NCI-H524 treated with DMSO at 0.1 percent for 48 hours (cell line): ENCODE results near the gene TES.
"Not testable (repeated sequence)": the region's sequence is repeated elsewhere in the genome, so short reads cannot be mapped to it uniquely, and the experiment has no call there.

ENCODE experiments used
- DNase-seq: peaks from one replicate; lab custom pipeline; 2025; lab: John Stamatoyannopoulos, UW

TES gene

DNA sequence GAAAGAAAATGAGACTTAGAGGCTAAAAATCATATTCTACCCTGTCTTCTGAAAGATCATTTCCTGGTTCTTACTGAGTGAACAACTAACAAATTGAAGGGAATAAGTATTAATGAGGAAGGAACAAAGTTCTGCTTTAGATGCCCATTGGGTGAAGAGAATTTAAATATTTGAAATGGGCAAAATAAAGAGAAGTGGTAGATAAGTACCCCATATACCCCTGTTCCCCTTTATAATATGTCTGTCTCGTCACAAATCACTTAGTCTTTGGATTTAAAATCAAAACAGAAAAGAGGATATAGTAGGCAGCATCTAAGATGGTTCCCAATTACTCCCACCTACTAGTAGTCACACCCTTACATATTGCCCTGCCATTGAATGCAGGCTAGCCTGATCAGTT, 13.2 kb downstream of the TES start:
- DNase-seq = no peak

DNA sequence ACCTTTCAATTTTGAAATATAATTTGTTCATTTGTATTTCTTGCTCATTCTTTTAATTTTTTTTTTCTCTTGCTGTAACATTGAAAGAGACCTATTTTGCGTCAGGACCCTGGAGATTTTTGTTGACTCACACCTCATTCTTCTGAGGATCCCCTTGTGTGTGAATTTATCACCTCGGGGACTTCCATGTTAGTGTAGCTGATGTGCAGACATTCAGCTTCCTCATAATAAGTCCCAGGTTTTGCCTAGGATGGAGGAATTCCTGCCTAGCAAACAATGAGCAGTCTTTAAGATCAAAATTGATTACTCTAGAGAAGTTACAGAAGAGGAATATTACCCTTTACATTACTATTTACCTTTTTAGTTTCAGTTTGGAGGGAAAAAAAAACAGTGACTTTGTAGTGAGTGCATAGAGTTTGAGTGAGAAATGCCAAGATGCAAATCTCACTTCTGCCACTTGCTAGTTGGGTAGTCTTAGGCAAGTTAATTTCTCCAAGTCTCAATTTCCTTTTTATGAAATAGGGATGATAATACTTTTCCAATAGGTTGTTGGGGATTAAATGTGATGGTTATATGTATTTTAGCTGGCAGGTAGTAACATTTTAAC, 14.3 kb downstream of the TES start:
- DNase-seq = no peak

DNA sequence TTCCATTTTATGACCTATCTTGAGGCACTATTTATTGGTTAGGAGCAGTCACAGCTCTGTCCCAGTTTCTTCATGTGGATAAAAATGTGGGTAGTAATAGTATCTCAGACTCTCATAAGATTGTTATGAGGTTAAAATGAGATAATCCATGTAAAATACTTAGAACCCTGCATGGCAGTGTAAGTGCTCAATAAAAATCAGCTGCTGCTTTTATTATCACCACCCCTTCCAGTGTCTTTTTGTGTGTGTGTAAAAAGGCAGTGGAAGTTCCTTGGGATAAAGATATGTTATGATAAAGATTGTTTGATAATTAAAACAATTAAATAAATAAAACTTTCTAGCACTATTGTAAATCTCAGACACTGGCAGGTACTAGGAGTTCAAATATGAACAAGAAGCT, 15.5 kb downstream of the TES start:
- no peak for DNase-seq

DNA sequence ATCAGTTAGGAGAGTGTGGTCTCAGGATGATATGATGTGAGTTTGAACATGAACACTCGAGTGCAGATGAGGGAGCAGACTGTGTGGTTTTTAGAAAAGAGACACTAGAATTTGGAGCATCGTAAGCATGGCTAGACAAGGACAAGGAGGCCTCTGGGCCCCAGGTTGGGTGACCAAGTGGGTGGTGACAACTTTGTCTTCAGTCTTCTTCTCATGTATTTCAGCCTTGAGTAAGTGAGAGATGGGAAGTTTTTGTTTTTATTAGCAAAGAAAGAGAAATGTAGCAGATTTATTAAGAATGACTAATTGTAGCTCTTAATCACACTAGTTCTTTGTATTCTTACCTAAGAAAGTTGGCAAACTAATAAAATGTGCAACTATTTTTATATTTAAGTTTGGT, 16.3 kb downstream of the TES start:
- DNase-seq = no peak

DNA sequence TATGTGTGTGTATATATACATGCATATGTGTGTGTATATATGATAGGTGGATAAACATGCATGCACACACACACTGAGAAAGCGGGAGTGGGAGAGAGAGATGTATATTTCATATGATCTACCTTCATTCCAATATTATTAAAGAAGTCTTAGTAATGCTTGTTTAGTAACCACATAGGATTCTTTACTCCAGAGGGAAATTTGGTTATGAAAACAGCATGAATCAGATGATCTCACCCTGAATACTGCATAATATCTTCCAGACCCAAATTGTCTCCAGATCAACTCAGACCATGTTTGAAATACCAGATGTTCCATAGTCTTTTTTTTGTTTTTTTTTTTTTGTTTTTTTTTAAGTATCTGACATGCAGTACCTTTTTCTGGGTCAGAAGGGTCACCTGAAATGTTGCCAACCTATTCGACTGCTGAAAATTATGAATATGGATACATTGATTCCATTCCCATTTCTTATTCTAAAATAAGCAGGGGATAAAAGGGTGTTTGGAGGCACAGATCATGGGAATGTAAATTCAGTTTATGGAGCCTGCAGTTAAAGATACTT, 17.4 kb downstream of the TES start:
- DNase-seq = no peak

DNA sequence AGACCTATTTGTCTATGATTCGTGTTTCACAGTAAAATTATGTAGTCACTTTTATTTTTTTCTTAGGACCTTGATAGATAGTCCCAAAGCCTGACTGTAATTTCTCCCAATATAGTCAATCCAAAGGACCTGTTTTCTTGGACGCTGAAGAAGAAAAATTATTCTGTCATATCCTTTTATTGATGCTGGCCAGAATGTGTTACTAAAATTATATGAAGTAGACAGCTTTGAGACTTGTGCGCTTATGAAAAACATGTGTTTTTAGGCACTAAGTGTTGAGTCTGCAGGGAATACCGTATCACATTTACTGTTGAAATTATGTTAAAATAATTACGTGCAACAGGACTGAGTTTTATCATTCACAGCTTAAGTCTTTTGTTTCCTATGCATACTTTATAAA, 17.9 kb downstream of the TES start:
- no peak for DNase-seq

DNA sequence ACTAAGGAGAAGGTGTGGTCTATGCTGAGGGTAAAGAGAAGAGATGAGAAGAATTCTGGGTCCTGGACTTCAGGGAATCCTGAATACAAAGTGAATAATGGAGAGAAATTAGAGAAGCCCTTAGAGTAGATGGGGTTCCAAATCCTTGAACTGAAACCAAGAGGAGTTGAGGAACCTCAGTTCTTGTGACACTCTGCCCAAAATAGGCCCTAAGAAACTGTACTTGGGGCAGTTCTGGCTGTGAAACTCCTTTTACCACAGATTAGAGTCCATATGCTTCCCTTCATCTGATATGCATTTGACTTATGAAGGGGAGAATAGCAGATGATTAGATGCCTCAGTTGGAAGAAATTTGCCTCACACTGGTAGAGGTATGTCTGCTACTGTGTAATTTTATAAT, 19.0 kb downstream of the TES start:
- no peak for DNase-seq

DNA sequence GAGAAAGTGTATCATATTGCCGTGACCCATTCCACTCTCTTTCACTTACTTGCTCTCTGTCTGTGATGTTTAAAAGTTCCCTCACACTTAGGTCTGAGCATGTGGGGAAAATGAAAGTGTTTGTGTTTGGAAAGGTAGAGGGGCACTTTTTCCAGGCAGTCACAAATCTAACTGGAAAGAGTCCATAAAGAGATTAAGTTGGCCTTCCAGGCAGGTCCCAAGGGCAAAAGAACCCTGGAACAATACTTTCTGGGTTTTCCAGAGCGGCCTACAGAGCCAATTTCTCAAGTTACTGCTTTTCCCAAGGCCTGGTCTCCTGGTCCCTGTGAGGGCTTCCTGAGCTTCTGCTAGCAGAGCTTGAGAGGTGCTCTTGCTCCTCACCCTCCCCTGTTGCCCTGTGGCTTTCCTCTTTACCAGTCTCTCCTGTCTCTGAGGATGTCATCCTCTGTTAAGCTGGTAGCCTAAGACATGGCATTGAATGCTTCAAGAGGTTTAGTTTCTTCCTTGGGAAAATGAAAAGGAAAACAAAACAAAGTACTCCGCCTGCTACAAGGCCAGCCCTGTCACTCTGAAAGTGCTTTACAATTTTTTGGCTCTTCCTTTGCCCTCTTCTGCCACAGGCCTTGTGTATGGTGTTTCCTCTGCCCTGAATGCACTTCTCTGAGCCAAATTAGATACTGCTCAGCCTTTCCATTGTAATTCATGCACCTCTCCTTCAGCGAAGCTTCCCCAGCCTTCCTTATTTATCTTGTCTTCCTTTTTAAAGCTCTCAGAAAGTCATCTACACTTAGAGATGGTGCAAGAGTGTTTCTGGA, 20.1 kb downstream of the TES start:
- DNase-seq = no peak

DNA sequence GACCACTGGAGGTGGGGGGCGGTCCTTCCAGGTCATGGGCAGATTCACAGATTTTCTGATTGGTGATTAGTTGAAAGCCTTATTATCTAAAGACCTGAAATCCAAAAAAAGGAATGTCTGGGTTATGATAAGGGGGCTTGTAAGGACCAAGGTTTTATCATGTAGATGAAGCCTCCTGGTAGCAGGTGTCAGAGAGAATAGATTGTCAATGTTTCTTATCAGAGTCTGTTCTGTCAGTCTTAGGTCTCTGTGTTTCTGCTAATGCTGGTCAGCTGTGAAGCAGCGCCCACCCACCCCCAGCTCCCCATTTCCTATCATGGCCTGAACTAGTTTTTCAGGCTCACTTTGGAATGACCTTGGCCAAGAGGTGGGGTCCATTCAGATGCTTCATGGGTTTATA, 21.2 kb downstream of the TES start:
- no peak for DNase-seq

DNA sequence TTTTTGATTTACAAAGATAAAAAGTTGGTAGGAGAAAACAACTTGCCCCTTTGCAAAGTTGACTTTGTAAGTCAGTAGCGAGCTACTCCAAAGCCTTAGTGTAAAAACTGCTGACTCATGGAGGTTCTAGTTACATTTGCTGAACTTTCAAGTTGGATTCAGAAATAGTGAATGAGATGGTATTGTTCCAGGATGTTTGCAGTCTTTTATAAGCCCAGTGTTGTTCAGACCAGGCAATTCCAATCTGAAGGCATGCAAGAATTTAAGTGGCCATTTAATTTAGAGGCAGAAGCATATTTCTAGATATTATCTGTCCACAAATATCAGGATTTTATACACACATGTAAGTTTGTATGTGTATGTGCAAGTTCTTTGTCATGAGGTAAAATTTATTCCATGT, 21.6 kb downstream of the TES start:
- DNase-seq = no peak

DNA sequence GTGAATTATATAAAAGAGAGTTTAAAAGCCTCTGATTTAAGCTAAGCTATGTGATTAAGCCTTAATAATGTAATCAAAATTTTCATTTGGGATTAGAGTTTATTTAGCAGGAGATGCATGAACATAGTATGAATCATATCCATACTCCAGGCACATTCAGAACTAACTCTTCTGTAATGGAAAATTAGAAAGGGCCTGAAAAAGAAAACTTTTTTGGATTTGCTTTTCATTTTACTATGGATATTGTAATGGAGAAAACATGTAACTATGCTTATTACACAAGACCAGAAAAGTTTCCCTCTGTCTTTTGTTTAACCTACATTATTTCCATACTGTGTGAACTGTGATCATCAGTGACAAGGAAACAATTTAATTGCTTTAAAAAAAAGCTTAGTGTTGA, 22.0 kb downstream of the TES start:
- DNase-seq = no peak

DNA sequence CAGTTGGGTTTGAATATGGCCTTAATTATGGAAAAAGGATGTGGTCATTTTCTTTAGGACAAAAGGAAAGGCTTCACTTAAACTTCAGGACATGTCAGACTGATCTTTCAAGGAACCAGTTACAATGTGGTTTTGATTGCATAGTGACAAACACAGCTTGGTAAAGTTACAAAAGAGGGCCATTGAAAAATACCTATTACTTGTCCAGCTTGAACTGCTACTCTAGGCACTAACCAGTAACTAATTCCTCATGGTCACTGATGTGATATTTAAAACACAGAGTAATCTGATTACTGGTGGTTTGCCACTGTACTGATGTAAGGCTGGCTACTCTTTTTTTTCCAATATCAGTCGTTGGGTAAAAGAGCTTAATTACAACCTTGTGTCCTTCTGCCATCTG, 22.6 kb downstream of the TES start:
- DNase-seq = no peak

DNA sequence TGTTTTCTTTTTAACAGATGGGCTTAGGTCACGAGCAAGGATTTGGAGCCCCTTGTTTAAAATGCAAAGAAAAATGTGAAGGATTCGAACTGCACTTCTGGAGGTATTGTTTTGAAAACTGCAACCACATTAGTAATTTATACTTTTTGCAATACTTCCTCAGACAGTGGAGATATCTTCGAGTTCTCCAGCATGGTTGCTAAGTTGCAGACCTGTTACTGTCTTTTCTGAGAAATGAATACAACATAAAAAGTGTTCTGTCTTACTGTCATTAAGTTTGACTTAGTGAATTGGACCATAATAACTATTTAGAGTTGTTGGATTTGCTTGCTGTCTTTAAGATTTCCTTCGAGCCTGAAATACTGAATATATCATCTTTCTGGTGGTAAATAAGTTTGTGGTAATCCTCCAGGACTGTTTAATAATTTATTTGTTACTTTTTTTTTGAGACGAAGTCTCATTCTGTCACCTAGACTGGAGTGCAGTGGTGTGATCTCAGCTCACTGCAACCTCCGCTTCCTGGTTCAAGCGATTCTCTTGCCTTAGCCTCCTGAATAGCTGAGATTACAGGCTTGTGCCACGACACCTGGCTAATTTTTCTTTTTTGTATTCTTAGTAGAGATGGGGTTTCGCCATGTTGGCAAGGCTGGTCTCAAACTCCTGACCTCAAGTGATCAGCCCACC, 24.3 kb downstream of the TES start:
- no peak for DNase-seq

DNA sequence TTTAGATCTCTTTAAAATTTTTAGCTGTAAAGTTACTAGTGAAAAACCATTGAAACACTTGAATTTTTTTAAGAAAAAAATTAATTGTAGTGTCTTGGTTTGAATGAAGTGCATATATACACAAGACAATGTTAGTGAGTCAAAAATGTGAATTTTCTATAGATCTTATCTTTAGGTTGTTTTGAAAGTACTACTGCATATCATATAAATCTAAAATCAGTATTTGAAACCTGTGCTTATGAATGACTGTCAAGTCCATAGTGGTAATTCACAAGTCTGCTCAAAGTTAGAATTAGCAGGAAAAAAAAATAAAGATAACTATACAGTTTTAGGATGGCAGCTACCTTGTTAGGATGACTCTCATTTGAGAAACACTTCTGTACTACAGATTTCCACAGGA, 25.0 kb downstream of the TES start:
- DNase-seq = no peak

DNA sequence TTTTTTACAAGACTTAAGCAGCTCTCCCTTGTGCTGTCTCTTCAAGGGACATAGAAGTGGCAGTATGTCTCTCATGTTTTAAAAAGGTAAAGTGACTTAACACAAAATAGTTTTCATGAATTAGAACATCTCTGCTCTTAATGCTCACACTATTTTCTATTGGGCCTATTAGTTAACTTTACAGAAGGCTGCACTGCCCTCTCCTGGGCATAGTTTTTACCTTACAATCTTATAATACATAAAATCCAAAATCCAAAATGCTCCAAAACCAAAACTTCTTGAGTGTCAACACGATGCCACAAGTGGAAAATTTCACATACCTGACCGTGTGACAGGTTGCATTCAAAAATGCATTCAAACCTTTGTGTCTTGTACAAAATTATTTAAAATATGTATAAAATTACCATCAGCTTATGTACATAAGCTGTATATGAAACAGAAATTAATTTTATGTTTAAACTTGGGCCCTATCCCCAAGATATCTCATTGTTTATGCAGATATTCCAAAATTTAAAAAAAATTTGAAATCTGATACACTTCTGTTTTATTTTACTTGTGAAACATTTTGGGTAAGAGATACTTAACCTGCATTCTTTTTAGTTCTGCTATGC, 25.8 kb downstream of the TES start:
- DNase-seq = no peak

DNA sequence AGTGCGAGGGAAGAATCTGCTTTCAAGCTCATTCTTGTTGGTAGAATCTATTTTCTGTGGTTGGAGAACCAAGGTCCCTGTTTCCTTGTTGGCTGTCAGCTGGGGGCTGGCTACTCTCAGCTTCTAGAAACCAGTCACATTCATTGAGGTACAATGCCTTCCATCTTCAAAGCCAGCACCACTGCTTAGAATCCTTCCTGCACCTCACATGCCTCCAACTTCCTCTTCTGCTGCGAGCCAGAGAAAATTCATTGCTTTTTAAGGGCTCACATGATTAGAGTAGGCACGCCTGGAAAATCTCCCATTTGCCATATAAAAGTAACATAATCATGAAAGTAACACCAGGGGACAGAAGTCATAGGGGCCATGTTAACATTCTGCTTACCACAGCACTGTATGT, 28.7 kb downstream of the TES start:
- DNase-seq = no peak

DNA sequence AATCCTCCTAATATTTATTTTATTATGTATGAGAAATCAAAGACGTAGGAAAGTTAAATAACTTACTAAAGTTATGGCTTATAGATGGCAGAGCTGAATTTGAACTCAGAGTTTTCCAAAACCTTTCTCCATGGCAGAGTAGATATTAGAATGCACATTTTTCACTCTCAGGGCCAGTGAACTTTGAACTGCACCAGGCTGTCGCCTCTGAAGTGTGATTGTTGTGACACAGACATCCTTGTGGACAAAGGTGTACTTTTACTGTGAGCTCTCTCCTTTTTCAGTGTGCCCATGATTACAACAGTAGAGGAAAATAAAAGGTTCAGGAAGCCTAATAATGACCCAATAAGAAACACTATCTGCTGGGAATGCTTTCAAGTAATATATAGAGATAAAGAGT, 29.1 kb downstream of the TES start:
- no peak for DNase-seq

DNA sequence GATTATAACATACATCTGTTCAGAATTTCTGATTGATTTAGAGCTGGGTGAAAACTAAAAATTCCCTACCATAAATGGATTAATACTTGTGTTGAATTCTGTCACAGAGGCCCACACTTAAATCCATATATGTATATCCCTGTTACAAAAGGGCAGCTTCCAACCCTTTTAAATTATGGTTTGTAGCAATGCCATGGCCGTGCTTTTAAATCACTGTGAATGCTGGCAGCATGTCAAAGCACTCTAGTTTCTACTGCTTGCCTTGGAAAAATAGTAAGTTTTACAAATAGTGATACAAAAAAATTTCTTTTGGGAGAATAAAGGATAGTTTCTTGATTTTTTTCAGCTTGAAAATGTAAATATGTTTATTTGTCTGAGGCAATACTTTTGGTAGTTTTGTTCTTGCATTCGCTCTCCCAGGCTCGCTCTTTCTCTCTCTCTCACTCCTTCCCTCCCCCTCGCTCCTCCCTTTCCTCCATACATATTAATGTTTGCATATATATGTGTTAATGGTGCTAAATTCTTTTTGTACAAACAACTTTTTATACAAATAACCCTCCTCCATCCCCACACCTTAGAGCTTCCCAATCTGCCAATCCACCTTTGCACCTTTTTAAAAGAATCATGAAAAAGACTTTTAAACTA, 29.8 kb downstream of the TES start:
- DNase-seq = no peak

DNA sequence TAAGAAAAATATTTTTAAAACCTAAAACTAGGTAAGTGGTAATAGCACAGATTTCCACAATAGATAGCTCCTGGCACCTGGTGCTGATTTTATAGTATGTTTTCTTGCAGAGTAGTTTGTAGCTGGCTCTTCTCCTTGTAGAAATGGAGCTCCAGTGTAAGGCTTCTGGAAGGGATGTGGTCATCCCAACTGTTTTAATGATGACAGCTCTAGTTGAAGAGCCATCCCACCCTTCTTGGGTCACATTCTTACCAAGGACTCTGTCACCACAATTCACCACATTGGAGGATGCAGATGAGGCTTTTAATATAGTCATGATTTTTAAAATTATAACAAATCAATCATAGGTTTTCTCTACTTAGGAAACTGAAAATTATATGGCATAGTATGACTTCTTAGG, 31.0 kb downstream of the TES start:
- no peak for DNase-seq

DNA sequence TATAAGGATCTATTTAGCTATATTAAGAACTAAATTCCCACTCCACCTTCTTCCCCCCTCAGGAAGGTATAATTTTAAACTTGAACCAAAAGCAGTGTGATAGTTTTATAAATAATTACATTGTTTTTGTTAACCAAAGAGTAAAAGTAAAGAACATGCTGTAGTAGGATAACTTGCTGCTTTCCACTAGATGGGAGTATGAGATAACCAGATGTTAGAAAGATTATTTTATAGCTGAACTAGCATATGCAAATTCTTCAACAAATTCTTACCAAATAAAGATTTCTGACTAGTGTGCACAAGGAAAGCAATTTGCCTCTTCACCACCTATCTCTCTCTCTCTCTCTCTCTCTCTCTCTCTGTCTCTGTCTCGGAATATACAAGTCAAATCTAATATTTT, 31.8 kb downstream of the TES start:
- DNase-seq = no peak

DNA sequence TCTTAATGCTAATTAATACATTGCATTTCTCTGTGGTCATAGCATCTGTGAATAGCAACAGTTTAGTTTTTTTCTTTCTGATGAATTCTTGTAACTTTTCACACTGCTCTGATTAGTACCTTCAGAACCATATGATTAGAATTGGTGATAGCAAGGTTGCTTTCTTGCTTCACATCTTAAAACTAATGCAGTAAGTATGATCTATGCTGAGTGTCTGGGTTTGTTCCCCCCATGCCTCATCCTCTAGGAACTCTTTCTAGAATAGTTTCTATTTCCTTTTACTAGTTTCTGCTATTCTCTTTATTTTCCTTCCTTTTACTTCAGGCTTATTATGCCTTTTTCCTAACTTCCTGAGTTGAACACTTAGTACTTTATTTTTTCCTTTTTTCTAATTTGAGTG, 32.4 kb downstream of the TES start:
- DNase-seq = no peak

DNA sequence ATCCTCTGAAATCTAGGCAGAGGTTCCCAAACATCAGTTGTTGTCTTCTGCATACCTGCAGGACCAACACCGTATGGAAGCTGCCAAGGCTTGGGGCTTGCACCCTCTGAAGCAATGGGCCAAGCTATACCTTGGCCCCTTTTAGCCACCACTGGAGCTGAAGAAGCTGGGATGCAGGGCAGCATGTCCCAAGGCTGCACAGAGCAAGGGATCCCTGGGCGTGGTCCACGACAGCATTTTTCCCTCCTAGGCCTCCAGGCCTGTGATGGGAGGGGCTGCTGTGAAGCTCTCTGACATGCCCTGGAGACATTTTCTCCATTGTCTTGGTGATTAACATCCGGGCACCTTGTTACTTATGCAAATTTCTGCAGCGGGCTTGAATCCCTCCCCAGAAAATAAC, 34.5 kb downstream of the TES start:
- not testable (repeated sequence) for DNase-seq
